ENCODE results near the gene ARID2.

Gene ARID2

GRCh38 chr12:45687081-45688015 is 42.2 kb upstream of the ARID2 start:
- Histone ChIP-seq H3K4me2 (ENCODE audit: low read length) (no peak overlapping the region), H3K9ac (ENCODE audit: low read length) (no peak overlapping the region), H2BK12ac (ENCODE audit: low read length) (no peak overlapping the region), H3K79me2 (ENCODE audit: control insufficient read depth, insufficient read depth, low read length, poor library complexity) (no peaks in the 10 kb centered on the region), H3K4ac (ENCODE audit: low read depth, low read length) (no peak overlapping the region), H3K14ac (ENCODE audit: low read length) (no peak overlapping the region), H4K8ac (ENCODE audit: low read depth, low read length) (no peak overlapping the region), H3K27ac (ENCODE audit: low read depth, low read length) (no peak overlapping the region), H2AK5ac (ENCODE audit: low read length) (no peak overlapping the region), H3K4me1 (ENCODE audit: control insufficient read depth in 1 of 2, insufficient read depth in 2 of 2, low read length in 2 of 2) (no peaks in the 10 kb centered on the region), H4K12ac (ENCODE audit: low read depth, low read length) (no peak overlapping the region), H3K79me1 (ENCODE audit: low read length) (no peaks in the 10 kb centered on the region), H3K18ac (ENCODE audit: low read length) (no peak overlapping the region), H3K27me3 (ENCODE audit: insufficient read depth, low read length) (no peaks in the 10 kb centered on the region), H4K91ac (ENCODE audit: low read depth, low read length) (no peak overlapping the region), H3K4me3 (ENCODE audit: low read depth, low read length) (no peak overlapping the region), H2AFZ (ENCODE audit: insufficient read depth, low read length, poor library complexity) (no peak overlapping the region), H3K23ac (ENCODE audit: low read length) (no peak overlapping the region), H2BK5ac (ENCODE audit: low read depth, low read length, poor library complexity) (no peak overlapping the region), H2BK120ac (ENCODE audit: insufficient read depth, low read length, poor library complexity) (no peak overlapping the region), H3K9me3 (ENCODE audit: insufficient read depth, low read depth, low read length) (no peaks in the 10 kb centered on the region), H3K36me3 (ENCODE audit: control insufficient read depth in 1 of 2, insufficient read depth in 2 of 2, low read length in 2 of 2) (no peaks in the 10 kb centered on the region)
- DNase-seq, result no peak
- no CpG with 5 or more reads among the region's 1 CpG for WGBS (ENCODE audit: extremely low coverage, insufficient coverage, insufficient read length)

GRCh38 chr12:45688183-45688582 is 41.3 kb upstream of the ARID2 start:
- Histone ChIP-seq H4K8ac (ENCODE audit: low read depth, low read length) (no peak overlapping the region), H3K27me3 (ENCODE audit: insufficient read depth, low read length) (no peaks in the 10 kb centered on the region), H2AK5ac (ENCODE audit: low read length) (no peak overlapping the region), H4K91ac (ENCODE audit: low read depth, low read length) (no peak overlapping the region), H3K14ac (ENCODE audit: low read length) (no peak overlapping the region), H3K4ac (ENCODE audit: low read depth, low read length) (no peak overlapping the region), H2BK120ac (ENCODE audit: insufficient read depth, low read length, poor library complexity) (no peak overlapping the region), H2BK12ac (ENCODE audit: low read length) (no peak overlapping the region), H3K9ac (ENCODE audit: low read length) (no peak overlapping the region), H3K27ac (ENCODE audit: low read depth, low read length) (no peak overlapping the region), H3K36me3 (ENCODE audit: control insufficient read depth in 1 of 2, insufficient read depth in 2 of 2, low read length in 2 of 2) (no peaks in the 10 kb centered on the region), H3K4me2 (ENCODE audit: low read length) (no peak overlapping the region), H3K4me3 (ENCODE audit: low read depth, low read length) (no peak overlapping the region), H3K18ac (ENCODE audit: low read length) (no peak overlapping the region), H3K4me1 (ENCODE audit: control insufficient read depth in 1 of 2, insufficient read depth in 2 of 2, low read length in 2 of 2) (no peaks in the 10 kb centered on the region), H2BK5ac (ENCODE audit: low read depth, low read length, poor library complexity) (no peak overlapping the region), H2AFZ (ENCODE audit: insufficient read depth, low read length, poor library complexity) (no peak overlapping the region), H3K23ac (ENCODE audit: low read length) (no peak overlapping the region), H4K12ac (ENCODE audit: low read depth, low read length) (no peak overlapping the region), H3K79me1 (ENCODE audit: low read length) (no peaks in the 10 kb centered on the region), H3K79me2 (ENCODE audit: control insufficient read depth, insufficient read depth, low read length, poor library complexity) (no peaks in the 10 kb centered on the region), H3K9me3 (ENCODE audit: insufficient read depth, low read depth, low read length) (no peaks in the 10 kb centered on the region)
- no peak for DNase-seq

GRCh38 chr12:45695035-45695434 is 34.5 kb upstream of the ARID2 start:
- H3K9ac ChIP-seq (ENCODE audit: low read length), result no peak overlapping the region
- no peak overlapping the region for H3K23ac ChIP-seq (ENCODE audit: low read length)
- H4K91ac ChIP-seq (ENCODE audit: low read depth, low read length), result no peak overlapping the region
- no peaks in the 10 kb centered on the region for H3K4me1 ChIP-seq (ENCODE audit: control insufficient read depth in 1 of 2, insufficient read depth in 2 of 2, low read length in 2 of 2)
- H3K14ac ChIP-seq (ENCODE audit: low read length), result no peak overlapping the region
- no peak overlapping the region for H2BK120ac ChIP-seq (ENCODE audit: insufficient read depth, low read length, poor library complexity)
- H4K12ac ChIP-seq (ENCODE audit: low read depth, low read length), result no peak overlapping the region
- H3K4ac ChIP-seq (ENCODE audit: low read depth, low read length), result no peak overlapping the region
- no peaks in the 10 kb centered on the region for H3K27me3 ChIP-seq (ENCODE audit: insufficient read depth, low read length)
- H3K27ac ChIP-seq (ENCODE audit: low read depth, low read length), result no peak overlapping the region
- H3K4me2 ChIP-seq (ENCODE audit: low read length), result no peak overlapping the region
- no peak overlapping the region for H3K18ac ChIP-seq (ENCODE audit: low read length)
- H2AK5ac ChIP-seq (ENCODE audit: low read length), result no peak overlapping the region
- H3K4me3 ChIP-seq (ENCODE audit: low read depth, low read length), result no peak overlapping the region
- no peaks in the 10 kb centered on the region for H3K36me3 ChIP-seq (ENCODE audit: control insufficient read depth in 1 of 2, insufficient read depth in 2 of 2, low read length in 2 of 2)
- H4K8ac ChIP-seq (ENCODE audit: low read depth, low read length), result no peak overlapping the region
- H3K9me3 ChIP-seq (ENCODE audit: insufficient read depth, low read depth, low read length), result peaks cover 8% of the 10 kb centered on the region
- H2AFZ ChIP-seq (ENCODE audit: insufficient read depth, low read length, poor library complexity), result no peak overlapping the region
- no peaks in the 10 kb centered on the region for H3K79me2 ChIP-seq (ENCODE audit: control insufficient read depth, insufficient read depth, low read length, poor library complexity)
- H3K79me1 ChIP-seq (ENCODE audit: low read length), result no peaks in the 10 kb centered on the region
- WGBS (ENCODE audit: extremely low coverage, insufficient coverage, insufficient read length), result no CpG with 5 or more reads among the region's 2 CpGs
- no peak overlapping the region for H2BK5ac ChIP-seq (ENCODE audit: low read depth, low read length, poor library complexity)
- peak in 1 of 2 donors; percentile 3 for DNase-seq
- H2BK12ac ChIP-seq (ENCODE audit: low read length), result no peak overlapping the region

- DNase-seq, result no peak
- H3K36me3 ChIP-seq (ENCODE audit: control insufficient read depth in 1 of 2, insufficient read depth in 2 of 2, low read length in 2 of 2), result no peaks in the 10 kb centered on the region
- no peak overlapping the region for H2BK5ac ChIP-seq (ENCODE audit: low read depth, low read length, poor library complexity)
- H3K4me1 ChIP-seq (ENCODE audit: control insufficient read depth in 1 of 2, insufficient read depth in 2 of 2, low read length in 2 of 2), result no peaks in the 10 kb centered on the region
- H3K79me2 ChIP-seq (ENCODE audit: control insufficient read depth, insufficient read depth, low read length, poor library complexity), result no peaks in the 10 kb centered on the region
- no peak overlapping the region for H2AK5ac ChIP-seq (ENCODE audit: low read length)
- H3K18ac ChIP-seq (ENCODE audit: low read length), result no peak overlapping the region
- H3K4me2 ChIP-seq (ENCODE audit: low read length), result no peak overlapping the region
- H2BK12ac ChIP-seq (ENCODE audit: low read length), result no peak overlapping the region
- H3K4ac ChIP-seq (ENCODE audit: low read depth, low read length), result no peak overlapping the region
- H2BK120ac ChIP-seq (ENCODE audit: insufficient read depth, low read length, poor library complexity), result no peak overlapping the region
- H3K79me1 ChIP-seq (ENCODE audit: low read length), result no peaks in the 10 kb centered on the region
- no peak overlapping the region for H3K14ac ChIP-seq (ENCODE audit: low read length)
- H3K27ac ChIP-seq (ENCODE audit: low read depth, low read length), result no peak overlapping the region
- H3K23ac ChIP-seq (ENCODE audit: low read length), result no peak overlapping the region
- no peak overlapping the region for H4K12ac ChIP-seq (ENCODE audit: low read depth, low read length)
- H3K27me3 ChIP-seq (ENCODE audit: insufficient read depth, low read length), result no peaks in the 10 kb centered on the region
- no peak overlapping the region for H2AFZ ChIP-seq (ENCODE audit: insufficient read depth, low read length, poor library complexity)
- H4K91ac ChIP-seq (ENCODE audit: low read depth, low read length), result no peak overlapping the region
- no peak overlapping the region for H3K9ac ChIP-seq (ENCODE audit: low read length)
- no peak overlapping the region for H4K8ac ChIP-seq (ENCODE audit: low read depth, low read length)
- peaks cover 8% of the 10 kb centered on the region for H3K9me3 ChIP-seq (ENCODE audit: insufficient read depth, low read depth, low read length)
- H3K4me3 ChIP-seq (ENCODE audit: low read depth, low read length), result no peak overlapping the region
Measured at GRCh38 chr12:45695606-45696005, 33.9 kb upstream of the ARID2 start.
